PFSK-1 (cell line): ENCODE results near the gene BCR.

Experiments used
- POLR2AphosphoS5 ChIP-seq: IDR thresholded peaks from 2 replicates; pipeline ENCODE4 v1.6.1; 2012; ENCODE audit warnings: low read depth, mild to moderate bottlenecking, control low read depth, low read length, moderate library complexity
- TF ChIP-seq, protein P1 (sequence below), 2 experiments: IDR thresholded peaks; 2 replicates each; pipeline versions ENCODE4 v1.6.1 to v1.8.0; 2011 to 2012; ENCODE audit warnings: low read depth in 2 of 2, low read length in 2 of 2, control low read depth in 1 of 2, inconsistent platforms in 1 of 2, mild to moderate bottlenecking in 1 of 2, moderate library complexity in 1 of 2; ENCODE audit not compliant: insufficient read depth in 1 of 2

DNA sequence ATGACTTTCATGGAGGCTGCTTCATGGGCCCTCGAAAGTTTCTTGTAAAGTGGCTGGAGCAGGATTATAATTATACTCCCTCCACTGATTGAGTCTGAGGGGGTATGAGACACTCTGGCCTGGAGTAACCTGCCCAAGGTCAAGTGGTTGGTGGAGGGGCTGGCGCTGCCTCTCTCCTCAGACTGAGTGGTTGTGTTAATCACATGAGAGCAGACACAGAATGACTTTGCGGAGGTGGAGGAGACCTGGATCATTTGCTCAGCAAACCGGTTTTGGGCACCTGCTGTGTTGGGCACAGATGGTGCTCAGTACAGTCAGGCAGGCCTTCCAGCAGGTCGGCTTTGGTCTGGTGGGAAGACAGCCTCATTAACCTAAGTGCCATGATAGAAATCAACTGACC, 11.8 kb downstream of the BCR start:
- TF ChIP-seq, protein P1, sequence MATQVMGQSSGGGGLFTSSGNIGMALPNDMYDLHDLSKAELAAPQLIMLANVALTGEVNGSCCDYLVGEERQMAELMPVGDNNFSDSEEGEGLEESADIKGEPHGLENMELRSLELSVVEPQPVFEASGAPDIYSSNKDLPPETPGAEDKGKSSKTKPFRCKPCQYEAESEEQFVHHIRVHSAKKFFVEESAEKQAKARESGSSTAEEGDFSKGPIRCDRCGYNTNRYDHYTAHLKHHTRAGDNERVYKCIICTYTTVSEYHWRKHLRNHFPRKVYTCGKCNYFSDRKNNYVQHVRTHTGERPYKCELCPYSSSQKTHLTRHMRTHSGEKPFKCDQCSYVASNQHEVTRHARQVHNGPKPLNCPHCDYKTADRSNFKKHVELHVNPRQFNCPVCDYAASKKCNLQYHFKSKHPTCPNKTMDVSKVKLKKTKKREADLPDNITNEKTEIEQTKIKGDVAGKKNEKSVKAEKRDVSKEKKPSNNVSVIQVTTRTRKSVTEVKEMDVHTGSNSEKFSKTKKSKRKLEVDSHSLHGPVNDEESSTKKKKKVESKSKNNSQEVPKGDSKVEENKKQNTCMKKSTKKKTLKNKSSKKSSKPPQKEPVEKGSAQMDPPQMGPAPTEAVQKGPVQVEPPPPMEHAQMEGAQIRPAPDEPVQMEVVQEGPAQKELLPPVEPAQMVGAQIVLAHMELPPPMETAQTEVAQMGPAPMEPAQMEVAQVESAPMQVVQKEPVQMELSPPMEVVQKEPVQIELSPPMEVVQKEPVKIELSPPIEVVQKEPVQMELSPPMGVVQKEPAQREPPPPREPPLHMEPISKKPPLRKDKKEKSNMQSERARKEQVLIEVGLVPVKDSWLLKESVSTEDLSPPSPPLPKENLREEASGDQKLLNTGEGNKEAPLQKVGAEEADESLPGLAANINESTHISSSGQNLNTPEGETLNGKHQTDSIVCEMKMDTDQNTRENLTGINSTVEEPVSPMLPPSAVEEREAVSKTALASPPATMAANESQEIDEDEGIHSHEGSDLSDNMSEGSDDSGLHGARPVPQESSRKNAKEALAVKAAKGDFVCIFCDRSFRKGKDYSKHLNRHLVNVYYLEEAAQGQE (IDR thresholded peaks at IDR 0.05; ENCODE audit: insufficient read depth in 1 of 2, low read depth in 2 of 2, low read length in 2 of 2) = no peak
- no peak for TF ChIP-seq POLR2AphosphoS5
